K562 (cell line): ENCODE data around the gene ZXDB.

Experiments used
- ARNT ChIP-seq, 2 experiments: fragments of 450-650 bp; IDR thresholded peaks; 2 replicates each; pipeline ENCODE4 v1.6.1; 2016; ENCODE audit warnings: mild to moderate bottlenecking in 1 of 2
- CHD2 ChIP-seq: IDR thresholded peaks from 2 replicates; pipeline ENCODE4 v1.6.1; 2011; ENCODE audit warnings: low read depth, low read length
- ETV5 ChIP-seq: sonication (generic); formaldehyde crosslinking; IDR thresholded peaks from 2 replicates; pipeline ENCODE4 v1.4.0; 2020; ENCODE audit warnings: low read depth, mild to moderate bottlenecking, missing genetic modification reagents
- FOXM1 ChIP-seq, 2 experiments: fragments of 450-650 bp in 1 of 2; sonication (generic) in 1 of 2; formaldehyde crosslinking in 1 of 2; IDR thresholded peaks; 2 replicates each; pipeline versions ENCODE4 v1.6.1 to v1.9.0; 2017 to 2022; ENCODE audit warnings: low read depth in 2 of 2, mild to moderate bottlenecking in 2 of 2, missing genetic modification reagents in 1 of 2, moderate library complexity in 1 of 2
- NR1H2 ChIP-seq: sonication (generic); formaldehyde crosslinking; IDR thresholded peaks from 2 replicates; pipeline ENCODE4 v1.4.0; 2020; ENCODE audit warnings: mild to moderate bottlenecking, missing genetic modification reagents
- NR2C1 ChIP-seq, 2 experiments: fragments of 450-650 bp; IDR thresholded peaks; 2 replicates each; pipeline ENCODE4 v1.6.1; 2017; ENCODE audit warnings: mild to moderate bottlenecking in 2 of 2, antibody characterized with exemption in 1 of 2, inconsistent platforms in 1 of 2, missing compliant biosample characterization in 1 of 2, missing genetic modification characterization in 1 of 2
- POLR2A ChIP-seq: fragments of 450-650 bp; conservative IDR thresholded peaks from 2 replicates; pipeline ENCODE4 v1.6.1; 2016
- POLR2G ChIP-seq: fragments of 200-400 bp; formaldehyde crosslinking; IDR thresholded peaks from 2 replicates; pipeline ENCODE4 v1.6.1; 2017; ENCODE audit warnings: low read depth, mild to moderate bottlenecking, antibody characterized with exemption, low read length, moderate library complexity
- SMAD1 ChIP-seq: fragments of 150-350 bp; IDR thresholded peaks from 2 replicates; pipeline ENCODE4 v1.6.1; 2014; ENCODE audit warnings: low read length, low read depth; ENCODE audit not compliant: partially characterized antibody
- SPI1 ChIP-seq: IDR thresholded peaks from 2 replicates; pipeline ENCODE4 v1.6.1; 2011; ENCODE audit warnings: low read depth, low read length, control low read depth, borderline replicate concordance
- SREBF1 ChIP-seq: fragments of 150-350 bp; IDR thresholded peaks from 2 replicates; pipeline ENCODE4 v1.6.1; 2014; ENCODE audit warnings: antibody characterized with exemption, low read depth, low read length, borderline replicate concordance
- TBP ChIP-seq: optimal IDR thresholded peaks from 2 replicates; pipeline ENCODE3; 2011; ENCODE audit warnings: low read depth, low read length, improper control_type of control experiment
- TCF7 ChIP-seq: sonication (generic); IDR thresholded peaks from 2 replicates; pipeline ENCODE4 v1.6.1; 2016; ENCODE audit warnings: antibody characterized with exemption, borderline replicate concordance
- TF ChIP-seq, protein P1 (sequence below), 3 experiments: IDR thresholded peaks in 2 of 3; conservative IDR thresholded peaks in 1 of 3; 2 replicates each; pipeline ENCODE4 v1.5.1; 2011 to 2012; ENCODE audit warnings: low read length in 3 of 3, mild to moderate bottlenecking in 3 of 3, control low read depth in 2 of 3, improper control_type of control experiment in 1 of 3, inconsistent platforms in 1 of 3, low read depth in 1 of 3, mixed read lengths in 1 of 3, moderate library complexity in 1 of 3; ENCODE audit not compliant: insufficient read depth in 2 of 3

DNA sequence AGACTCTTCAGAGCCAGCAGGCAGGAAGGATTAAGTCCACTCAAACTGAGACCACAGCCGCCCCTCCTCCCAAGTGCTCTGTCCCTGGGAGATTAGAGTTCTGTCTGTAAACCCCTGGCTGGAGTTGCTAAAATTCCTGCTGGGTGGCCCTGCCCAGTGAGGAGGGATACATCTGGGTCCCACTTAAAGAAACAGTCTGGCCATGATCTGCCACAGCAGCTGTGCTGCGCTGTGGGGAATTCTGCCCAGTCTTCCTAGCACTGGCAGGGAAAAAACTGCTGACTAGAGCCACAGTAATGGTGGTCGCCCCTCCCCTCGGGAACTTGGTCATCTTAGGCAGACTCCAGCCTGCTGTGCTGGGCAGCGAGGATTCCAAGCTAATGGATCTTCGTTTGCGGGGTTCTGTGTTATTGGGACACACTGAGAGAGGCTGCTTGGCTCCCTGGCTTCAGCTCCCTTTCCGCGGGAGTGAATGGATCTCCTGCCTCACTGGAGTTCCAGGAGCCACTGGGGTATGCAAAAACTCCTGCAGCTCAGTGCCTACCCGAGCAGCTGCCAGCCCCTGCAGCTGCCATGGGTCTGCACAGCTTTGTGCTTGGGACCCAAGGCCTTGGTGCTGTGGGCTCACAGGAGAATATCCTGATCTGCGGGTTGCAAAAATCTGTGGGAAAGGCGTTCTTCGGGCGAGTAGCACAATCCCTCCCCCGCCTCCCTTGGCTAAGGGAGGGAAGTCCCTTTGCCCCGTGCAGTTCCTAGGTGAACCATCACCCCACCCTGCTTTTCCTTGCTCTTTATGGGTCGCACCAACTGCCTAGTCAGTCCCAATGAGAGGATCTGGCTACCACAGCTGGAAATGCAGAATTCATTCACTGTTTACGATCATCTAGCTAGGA, 15.7 kb downstream of the ZXDB start:
- TF ChIP-seq, protein P1, sequence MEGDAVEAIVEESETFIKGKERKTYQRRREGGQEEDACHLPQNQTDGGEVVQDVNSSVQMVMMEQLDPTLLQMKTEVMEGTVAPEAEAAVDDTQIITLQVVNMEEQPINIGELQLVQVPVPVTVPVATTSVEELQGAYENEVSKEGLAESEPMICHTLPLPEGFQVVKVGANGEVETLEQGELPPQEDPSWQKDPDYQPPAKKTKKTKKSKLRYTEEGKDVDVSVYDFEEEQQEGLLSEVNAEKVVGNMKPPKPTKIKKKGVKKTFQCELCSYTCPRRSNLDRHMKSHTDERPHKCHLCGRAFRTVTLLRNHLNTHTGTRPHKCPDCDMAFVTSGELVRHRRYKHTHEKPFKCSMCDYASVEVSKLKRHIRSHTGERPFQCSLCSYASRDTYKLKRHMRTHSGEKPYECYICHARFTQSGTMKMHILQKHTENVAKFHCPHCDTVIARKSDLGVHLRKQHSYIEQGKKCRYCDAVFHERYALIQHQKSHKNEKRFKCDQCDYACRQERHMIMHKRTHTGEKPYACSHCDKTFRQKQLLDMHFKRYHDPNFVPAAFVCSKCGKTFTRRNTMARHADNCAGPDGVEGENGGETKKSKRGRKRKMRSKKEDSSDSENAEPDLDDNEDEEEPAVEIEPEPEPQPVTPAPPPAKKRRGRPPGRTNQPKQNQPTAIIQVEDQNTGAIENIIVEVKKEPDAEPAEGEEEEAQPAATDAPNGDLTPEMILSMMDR (IDR thresholded peaks at IDR 0.05 in 2 of 3, conservative IDR thresholded peaks at IDR 0.05 in 1 of 3; ENCODE audit: insufficient read depth in 2 of 3, low read depth in 1 of 3, low read length in 3 of 3): no peak
- no peak for TF ChIP-seq TBP
- no peak for TF ChIP-seq SMAD1
- no peak for TF ChIP-seq CHD2
- no peak for TF ChIP-seq SREBF1
- TF ChIP-seq ETV5: no peak
- no peak for TF ChIP-seq TCF7
- no peak for TF ChIP-seq NR1H2 (CRISPR knock-in tag)
- TF ChIP-seq SPI1: no peak
- TF ChIP-seq POLR2G: no peak
- TF ChIP-seq NR2C1 (IDR thresholded peaks at IDR 0.05): no peak
- TF ChIP-seq NR2C1 (tag; IDR thresholded peaks at IDR 0.05): no peak
- no peak for TF ChIP-seq POLR2A
- no peak for TF ChIP-seq FOXM1 (IDR thresholded peaks at IDR 0.05; ENCODE audit: low read depth)
- TF ChIP-seq FOXM1 (CRISPR knock-in tag; IDR thresholded peaks at IDR 0.05; ENCODE audit: low read depth): no peak
- TF ChIP-seq ARNT (IDR thresholded peaks at IDR 0.05): no peak
